T-helper 1 cell (primary cell): ENCODE data around the gene GRB10.

Source experiments
- DNase-seq, 5 donors: peaks; one replicate each; pipeline ENCODE4 v3.0.0-alpha.2; 2012 to 2020
- total RNA-seq, 4 donors: gene quantifications; one replicate each; lab custom pipeline; 2026; lab: John Stamatoyannopoulos, UW

GRB10 gene
- 0.27 to 7.2 (median 1.5) reads per million in 4 donors for total RNA-seq

DNA sequence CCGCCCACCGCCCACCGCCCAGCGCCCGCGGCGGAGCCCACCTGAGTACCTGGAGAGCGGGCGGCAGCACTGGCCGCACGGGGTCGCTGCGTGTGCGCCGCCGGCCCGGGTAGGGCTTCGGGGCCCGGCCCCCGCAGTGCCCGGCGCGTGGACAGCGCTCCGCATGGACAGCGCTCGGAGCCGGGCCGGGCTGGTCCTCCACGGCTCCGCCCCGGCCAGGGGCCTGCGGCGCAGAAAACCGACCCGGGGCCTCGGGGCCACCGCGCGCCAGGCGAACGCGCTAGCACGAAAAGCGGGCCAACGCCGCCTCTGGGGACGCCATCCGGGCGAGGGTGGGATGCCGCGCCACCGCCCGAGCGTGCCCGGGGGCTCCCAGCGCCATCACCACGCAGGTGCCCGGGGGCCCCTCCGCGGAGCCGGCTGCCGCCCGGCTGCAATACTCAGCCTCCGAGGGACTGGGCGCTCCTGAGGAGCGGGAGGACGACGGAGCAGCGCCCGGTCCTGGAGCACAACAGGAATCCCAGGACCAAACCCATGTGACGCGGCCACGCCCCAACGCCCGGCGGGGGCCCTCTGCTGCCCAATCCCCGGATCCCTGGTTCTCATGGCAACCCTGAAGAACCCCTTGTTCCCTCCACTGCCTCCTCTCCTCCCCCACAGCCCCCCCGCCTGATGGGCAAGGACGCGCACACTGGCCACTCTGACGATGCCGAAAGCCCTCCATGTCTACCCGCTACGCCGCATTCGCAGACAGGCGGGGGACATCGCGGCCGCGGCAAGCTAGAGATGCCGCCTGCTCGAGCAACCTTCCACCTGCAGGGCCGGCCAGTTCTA, at the start of gene GRB10:
GRB10 (minus strand) TSS at position 522 of the 834 bp plus-strand sequence. CDS start 50,574 bp downstream, outside the sequence.
- peak in 1 of 5 donors; percentile 6 for DNase-seq

GRCh38 chr7:50828801-50829200, 46.1 kb upstream of the GRB10 start:
- DNase-seq: no peak

DNA sequence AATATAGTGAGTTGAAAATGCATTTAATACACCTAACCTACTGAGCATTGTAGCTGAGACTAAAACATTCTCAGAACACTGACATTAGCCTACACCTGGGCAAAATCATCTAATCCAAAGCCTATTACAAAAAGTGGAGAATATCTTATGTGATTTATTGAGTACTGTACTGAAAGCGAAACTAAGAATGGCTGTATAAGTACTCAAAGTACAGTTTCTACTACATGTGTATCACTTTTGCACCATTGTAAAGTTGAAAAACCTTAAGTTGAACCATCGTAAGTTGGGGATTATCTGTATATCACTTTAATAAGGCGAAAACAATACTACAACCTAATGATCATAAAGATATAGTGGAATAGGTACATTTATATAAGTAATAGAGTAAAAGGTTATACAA, 45.4 kb upstream of the GRB10 start:
- no peak for DNase-seq

GRCh38 chr7:50827281-50827680, 44.6 kb upstream of the GRB10 start:
- no peak for DNase-seq

DNA sequence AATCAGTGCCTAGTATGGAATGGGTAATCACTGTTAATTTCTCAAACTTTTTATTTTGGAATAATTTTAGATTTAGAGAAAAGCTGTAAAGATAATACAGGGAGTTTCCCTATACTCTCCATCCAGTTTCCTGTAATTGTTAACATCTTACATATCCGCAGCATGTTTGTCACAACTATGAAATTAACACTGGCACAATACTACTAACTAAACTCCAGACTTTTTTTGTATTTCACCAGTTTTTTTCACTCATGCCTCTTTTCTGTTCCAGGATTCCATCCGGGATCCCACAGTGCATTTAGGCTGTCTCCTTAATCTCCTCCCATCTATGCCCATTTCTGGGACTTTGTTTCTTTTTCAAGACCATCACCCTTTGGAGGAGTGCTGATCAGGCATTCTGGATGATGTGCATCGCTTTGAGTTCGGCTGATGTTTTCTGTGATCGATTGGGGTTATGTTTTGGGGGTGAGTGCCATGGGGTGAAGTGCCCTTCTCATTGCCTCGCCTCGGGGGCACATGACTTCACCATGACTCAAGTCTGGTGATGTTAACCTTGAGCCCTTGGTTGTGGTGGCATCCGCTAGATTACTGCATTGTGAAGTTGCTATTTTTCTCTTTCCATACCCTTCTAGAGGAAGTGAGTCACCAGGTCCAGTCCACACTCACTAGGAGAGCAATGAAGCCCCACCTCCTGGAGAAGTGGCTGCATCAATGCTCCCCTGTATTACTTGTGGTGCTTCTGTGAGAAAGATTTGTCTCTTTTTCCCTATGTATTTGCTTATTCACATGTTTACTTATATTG, 43.9 kb upstream of the GRB10 start:
- DNase-seq: peak in 1 of 5 donors; percentile 77

DNA sequence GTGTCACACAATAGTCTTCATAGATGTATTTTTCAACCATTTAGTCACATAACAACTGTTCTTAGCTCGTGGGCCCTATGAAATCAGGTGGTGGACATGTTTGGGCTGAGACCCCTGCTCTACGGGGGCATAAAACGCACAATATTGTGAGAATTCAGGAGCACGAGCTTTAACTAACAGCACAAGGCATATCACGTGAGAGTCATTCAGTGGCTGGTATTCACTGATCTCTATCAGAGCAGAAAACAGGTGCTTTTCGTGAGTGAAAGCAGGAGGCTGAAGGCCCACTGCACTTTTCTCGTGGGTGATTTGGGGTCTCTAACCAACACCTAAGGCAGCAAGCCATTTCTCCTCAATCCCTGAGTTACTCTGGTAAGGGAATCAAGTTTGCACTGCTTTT, 42.8 kb upstream of the GRB10 start:
- no peak for DNase-seq

- no peak for DNase-seq
Measured at GRCh38 chr7:50824882-50825281, 42.2 kb upstream of the GRB10 start.

- no peak for DNase-seq
Measured at GRCh38 chr7:50822706-50823105, 40.0 kb upstream of the GRB10 start.

DNA sequence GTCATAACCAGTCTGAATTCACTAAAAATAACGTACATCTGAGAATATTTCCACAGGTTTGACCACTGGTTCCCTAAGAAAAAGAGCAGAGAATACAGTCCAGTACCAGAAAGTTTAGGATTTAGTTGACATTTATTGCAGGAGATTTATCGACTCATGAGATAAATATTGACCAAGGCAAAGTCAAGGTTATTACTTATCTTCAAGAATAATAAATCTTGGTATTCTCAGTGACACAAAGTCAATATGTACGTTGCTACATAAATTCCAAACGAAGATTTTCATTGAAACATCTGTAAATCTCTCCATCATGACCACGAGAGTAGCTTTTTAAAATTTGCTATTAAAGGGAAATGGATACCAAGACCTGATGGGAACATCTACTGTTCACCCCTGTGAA, 39.4 kb upstream of the GRB10 start:
- no peak for DNase-seq

GRCh38 chr7:50821457-50822008, 38.8 kb upstream of the GRB10 start:
- no peak for DNase-seq

GRCh38 chr7:50818324-50818723, 35.6 kb upstream of the GRB10 start:
- no peak for DNase-seq

DNA sequence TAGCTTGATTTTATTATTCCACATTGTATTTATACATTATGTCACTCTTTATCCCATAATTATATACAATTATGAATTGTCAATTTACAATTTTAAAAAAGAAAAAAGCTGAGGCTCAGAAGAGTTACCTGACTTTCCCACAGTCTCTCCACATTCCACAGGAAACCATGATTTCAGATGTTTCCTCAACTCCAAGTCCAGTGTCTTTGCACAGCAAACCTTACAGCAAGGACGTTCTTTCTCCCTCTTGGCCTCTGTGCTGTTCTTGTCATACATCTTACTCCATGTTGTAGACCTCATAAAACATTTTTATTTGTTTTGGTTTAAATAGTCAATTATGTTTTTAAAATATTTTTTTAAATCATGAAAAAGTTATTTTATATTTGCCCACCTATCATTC, 34.9 kb upstream of the GRB10 start:
- no peak for DNase-seq

DNA sequence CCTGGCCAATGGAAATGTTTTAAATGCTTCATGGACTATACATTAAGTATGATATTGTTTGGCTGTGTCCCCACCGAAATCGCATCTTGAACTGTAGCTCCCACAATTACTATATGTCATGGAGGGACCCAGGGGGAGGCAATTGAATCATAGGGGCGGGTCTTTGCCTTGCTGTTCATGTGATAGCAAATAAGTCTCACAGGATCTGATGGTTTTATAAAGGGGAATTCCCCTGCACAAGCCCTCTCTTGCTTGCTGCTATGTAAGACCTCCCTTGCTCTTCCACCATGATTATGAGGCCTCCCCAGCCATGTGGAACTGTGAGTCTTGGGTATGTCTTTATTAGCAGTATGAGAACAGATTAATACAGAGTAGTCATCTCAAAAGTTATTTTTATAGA, 32.4 kb upstream of the GRB10 start:
- DNase-seq: no peak

- no peak for DNase-seq
Measured at GRCh38 chr7:50814166-50814565, 31.5 kb upstream of the GRB10 start.

GRCh38 chr7:50812841-50813475, 30.3 kb upstream of the GRB10 start:
- no peak for DNase-seq

GRCh38 chr7:50812094-50812493, 29.4 kb upstream of the GRB10 start:
- no peak for DNase-seq

- no peak for DNase-seq
Measured at GRCh38 chr7:50808282-50808888, 25.7 kb upstream of the GRB10 start.

GRCh38 chr7:50807026-50807730, 24.5 kb upstream of the GRB10 start:
- DNase-seq: no peak

DNA sequence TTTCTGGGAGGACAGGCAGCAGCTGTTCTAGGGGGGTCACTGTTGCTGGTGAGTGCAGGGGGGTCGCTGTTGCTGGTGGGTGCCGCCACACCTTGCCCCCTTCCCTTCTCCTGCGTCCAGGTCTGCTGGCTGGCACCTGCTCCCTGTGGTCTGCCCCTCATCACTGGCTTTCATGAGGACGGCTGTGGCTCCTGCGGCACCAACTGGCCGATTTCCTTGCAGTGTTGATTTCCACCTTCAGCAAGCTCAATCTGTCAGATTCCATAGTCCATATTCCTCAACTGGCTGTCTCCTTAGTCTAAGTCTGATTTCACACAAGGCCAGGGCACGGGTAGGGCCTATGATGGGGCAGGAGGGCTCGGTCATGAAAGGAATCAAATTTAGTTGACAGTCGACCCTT, 23.4 kb upstream of the GRB10 start:
- DNase-seq: no peak

DNA sequence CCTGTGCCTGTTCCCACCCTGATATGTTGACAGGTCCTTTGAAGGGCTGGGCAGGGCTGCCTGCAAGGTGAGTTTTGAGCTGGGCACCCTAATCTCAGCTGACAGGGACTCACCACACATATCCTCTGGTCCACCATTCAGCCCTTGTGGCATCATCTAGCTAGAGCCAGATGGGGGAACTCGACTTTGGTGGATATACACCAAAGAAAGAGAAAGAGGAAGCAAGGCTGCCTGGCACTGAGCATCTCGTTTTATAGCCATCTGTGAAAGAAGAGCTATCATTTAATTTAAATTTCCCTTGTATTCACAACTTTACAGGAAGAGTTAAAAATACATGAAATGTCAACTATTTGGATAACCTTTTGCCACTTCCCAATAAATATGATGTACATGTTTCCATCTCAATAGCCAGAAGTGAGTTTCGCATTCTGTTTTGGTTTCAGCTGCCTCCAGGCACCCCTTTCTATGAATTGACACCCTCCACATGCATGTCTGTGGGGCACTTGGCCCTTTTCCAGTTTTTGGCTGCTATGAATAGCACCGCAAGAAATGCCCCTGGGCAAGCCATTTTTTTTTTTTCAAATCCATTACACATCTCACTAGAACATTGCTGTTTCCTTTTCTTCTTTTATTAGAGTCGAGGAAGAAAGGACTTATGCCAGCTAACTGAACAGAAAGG, 22.9 kb upstream of the GRB10 start:
- DNase-seq: no peak
